Measurements from ENCODE around the gene IGFBP2.

DNA sequence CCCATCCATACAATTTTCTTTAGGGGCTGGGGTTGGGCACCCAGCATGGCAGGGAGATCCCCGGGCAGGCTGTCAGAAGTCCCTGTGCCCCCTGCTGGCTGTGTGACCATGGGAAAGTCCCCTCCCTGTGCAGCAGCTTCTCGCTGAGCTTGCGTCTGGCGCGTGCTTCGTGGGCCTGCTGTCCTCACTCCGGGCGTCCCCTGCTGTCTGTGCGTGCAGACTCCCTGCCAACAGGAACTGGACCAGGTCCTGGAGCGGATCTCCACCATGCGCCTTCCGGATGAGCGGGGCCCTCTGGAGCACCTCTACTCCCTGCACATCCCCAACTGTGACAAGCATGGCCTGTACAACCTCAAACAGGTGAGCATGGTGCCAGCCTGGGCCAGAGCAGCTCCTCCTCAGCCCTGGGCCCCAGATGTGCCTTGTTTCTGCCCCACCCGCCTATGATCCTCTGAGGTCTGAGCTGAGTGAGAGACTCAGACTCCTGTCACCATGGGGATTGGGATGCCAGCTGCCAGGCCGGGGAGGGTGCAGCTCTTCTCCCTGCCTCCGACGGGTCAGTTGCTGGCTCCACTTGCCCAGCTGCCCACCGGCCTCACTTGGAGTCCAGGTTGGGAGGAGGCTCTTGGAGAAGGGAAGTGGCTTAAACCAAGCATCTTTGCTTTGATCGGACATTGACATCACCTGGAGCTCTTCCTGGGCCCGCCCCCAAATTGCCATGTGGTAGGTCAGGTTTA lies 28.6 kb downstream of the IGFBP2 start:
- TF ChIP-seq, protein P1, sequence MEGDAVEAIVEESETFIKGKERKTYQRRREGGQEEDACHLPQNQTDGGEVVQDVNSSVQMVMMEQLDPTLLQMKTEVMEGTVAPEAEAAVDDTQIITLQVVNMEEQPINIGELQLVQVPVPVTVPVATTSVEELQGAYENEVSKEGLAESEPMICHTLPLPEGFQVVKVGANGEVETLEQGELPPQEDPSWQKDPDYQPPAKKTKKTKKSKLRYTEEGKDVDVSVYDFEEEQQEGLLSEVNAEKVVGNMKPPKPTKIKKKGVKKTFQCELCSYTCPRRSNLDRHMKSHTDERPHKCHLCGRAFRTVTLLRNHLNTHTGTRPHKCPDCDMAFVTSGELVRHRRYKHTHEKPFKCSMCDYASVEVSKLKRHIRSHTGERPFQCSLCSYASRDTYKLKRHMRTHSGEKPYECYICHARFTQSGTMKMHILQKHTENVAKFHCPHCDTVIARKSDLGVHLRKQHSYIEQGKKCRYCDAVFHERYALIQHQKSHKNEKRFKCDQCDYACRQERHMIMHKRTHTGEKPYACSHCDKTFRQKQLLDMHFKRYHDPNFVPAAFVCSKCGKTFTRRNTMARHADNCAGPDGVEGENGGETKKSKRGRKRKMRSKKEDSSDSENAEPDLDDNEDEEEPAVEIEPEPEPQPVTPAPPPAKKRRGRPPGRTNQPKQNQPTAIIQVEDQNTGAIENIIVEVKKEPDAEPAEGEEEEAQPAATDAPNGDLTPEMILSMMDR (conservative IDR thresholded peaks at IDR 0.05): no peak
- TF ChIP-seq ZFX (IDR thresholded peaks at IDR 0.05): no peak
